Measurements from ENCODE around the gene MACROD2. TPM values are rescaled to one million over a fixed set of nuclear protein-coding genes. Genes with fewer than 3 reads are reported as not detected.

MACROD2 gene
- total RNA-seq, 1 donor from 2014 or later, result 78.2 TPM

DNA sequence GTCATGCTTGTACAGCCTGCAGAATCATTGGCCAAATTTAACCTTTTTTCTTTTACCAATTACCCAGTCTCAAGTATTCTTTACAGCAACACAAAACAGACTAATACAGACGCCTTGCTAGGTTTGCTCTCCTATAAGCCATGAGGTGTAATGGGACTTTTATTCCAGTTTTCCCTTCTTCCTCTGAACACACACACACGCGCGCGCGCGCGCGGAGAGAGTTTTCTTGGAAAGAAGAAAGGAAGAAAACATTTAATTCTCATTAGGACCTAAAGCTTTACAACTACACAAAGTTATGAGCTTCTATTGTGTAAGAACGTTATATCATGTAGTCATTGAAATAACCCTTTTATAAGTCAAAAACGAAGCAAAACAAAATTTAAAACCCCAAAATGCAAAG lies 1023.6 kb downstream of the MACROD2 start:
- H3K4me3 ChIP-seq, result no peak overlapping the region
- no peaks in the 10 kb centered on the region for H3K27me3 ChIP-seq
- no peaks in the 10 kb centered on the region for H3K4me1 ChIP-seq
- no peak overlapping the region for H3K27ac ChIP-seq
- ATAC-seq (no peak), DNase-seq (no peak)
- intact Hi-C loops (cut with DNase I), result no loop called here
- H3K9me3 ChIP-seq, result no peaks in the 10 kb centered on the region
- TF ChIP-seq, protein P1, sequence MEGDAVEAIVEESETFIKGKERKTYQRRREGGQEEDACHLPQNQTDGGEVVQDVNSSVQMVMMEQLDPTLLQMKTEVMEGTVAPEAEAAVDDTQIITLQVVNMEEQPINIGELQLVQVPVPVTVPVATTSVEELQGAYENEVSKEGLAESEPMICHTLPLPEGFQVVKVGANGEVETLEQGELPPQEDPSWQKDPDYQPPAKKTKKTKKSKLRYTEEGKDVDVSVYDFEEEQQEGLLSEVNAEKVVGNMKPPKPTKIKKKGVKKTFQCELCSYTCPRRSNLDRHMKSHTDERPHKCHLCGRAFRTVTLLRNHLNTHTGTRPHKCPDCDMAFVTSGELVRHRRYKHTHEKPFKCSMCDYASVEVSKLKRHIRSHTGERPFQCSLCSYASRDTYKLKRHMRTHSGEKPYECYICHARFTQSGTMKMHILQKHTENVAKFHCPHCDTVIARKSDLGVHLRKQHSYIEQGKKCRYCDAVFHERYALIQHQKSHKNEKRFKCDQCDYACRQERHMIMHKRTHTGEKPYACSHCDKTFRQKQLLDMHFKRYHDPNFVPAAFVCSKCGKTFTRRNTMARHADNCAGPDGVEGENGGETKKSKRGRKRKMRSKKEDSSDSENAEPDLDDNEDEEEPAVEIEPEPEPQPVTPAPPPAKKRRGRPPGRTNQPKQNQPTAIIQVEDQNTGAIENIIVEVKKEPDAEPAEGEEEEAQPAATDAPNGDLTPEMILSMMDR (IDR thresholded peaks at IDR 0.05), result no peak
- H3K36me3 ChIP-seq, result no peaks in the 10 kb centered on the region

DNA sequence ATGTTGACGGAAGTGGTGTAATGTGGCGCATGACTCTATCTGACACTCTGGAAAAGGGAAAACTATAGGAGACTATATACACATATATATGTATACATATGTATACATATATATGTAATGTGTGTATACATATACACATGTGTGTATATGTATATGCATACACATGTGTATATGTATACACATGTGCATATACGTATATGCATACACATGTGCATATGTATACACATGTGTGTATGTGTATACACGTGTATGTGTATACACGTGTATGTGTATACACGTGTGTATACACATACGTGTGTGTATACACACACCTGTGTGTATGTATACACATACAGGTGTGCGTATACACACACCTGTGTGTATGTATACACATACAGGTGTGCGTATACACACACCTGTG lies 1025.5 kb downstream of the MACROD2 start:
- Histone ChIP-seq H3K4me3 (no peak overlapping the region), H3K9me3 (no peaks in the 10 kb centered on the region), H3K4me1 (no peaks in the 10 kb centered on the region), H3K27me3 (no peaks in the 10 kb centered on the region), H3K27ac (no peak overlapping the region), H3K36me3 (no peaks in the 10 kb centered on the region)
- no peak for DNase-seq
- intact Hi-C loops (cut with DNase I), result no loop called here
- TF ChIP-seq, protein P1 (IDR thresholded peaks at IDR 0.05), result no peak
- no peak for ATAC-seq

DNA sequence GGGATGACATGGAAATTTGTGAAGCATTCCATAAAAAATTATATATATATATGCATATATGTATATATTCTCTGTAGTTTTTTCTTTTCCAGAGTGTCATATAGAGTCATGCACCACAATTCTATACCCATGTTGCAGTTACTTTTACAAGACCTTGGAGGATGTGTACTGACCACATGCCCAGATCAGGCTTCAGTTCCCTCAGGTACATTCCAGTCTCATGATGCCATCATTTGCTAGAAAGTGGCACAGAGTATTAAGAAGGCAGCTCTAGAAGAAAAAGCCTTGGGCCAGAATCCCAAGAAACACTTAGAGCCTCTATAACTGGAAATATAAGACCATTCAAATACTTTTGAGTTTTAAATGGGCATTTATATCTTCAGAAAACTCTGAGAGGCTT lies 1027.6 kb downstream of the MACROD2 start:
- no peak for DNase-seq
- Histone ChIP-seq H3K4me3 (no peak overlapping the region), H3K4me1 (no peaks in the 10 kb centered on the region), H3K36me3 (no peaks in the 10 kb centered on the region), H3K27ac (no peak overlapping the region), H3K9me3 (no peaks in the 10 kb centered on the region), H3K27me3 (no peaks in the 10 kb centered on the region)
- TF ChIP-seq, protein P1 (IDR thresholded peaks at IDR 0.05), result no peak
- intact Hi-C loops (cut with DNase I), result no loop called here
- peak; percentile 51 for ATAC-seq

DNA sequence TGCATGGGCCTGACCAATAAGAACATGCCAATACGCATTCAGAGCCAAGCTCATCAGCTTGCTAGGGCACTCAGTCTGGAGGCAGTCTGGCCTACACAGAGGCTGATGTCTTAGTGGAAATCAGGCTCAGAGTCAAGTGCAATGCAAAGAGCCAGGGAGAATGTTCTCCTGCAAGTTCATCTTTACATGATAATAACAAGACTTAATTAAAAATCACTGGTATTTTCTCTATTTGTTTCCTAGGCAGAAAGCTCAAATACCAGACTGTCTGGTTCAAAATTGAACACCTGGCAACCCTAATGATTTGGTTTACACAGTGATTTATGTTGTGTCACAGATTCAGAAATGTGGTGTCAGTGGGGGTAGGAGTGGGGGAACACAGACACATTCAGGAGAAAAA lies 1031.4 kb downstream of the MACROD2 start:
- Histone ChIP-seq H3K27ac (no peak overlapping the region), H3K9me3 (no peaks in the 10 kb centered on the region), H3K27me3 (no peaks in the 10 kb centered on the region), H3K36me3 (no peaks in the 10 kb centered on the region), H3K4me1 (no peaks in the 10 kb centered on the region), H3K4me3 (no peak overlapping the region)
- ATAC-seq (no peak), DNase-seq (no peak)
- intact Hi-C loops (cut with DNase I), result no loop called here
- TF ChIP-seq, protein P1 (IDR thresholded peaks at IDR 0.05), result no peak

DNA sequence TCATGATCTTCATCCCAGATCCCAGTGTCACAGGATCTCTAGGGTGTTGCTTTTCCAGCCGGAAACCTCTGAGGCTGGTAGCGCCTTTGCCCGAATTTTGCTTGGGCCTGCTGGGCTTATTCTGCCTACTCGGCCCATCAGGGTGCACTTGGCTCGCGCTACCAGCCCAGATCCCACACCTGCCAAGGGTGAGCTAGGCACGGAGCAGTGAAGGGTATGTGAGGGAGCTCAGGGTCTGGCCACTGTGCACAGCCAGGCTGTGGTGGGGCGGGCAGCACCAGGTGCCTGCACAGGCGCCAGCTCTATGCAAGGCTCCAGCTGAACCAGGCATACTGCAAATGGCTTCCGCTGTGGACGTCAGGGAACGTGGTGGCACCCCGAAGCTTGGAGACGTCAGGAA lies 1035.5 kb downstream of the MACROD2 start:
- H3K9me3 ChIP-seq, result no peaks in the 10 kb centered on the region
- no peaks in the 10 kb centered on the region for H3K36me3 ChIP-seq
- no peaks in the 10 kb centered on the region for H3K4me1 ChIP-seq
- DNase-seq (no peak), ATAC-seq (peak; percentile 17)
- no peaks in the 10 kb centered on the region for H3K27me3 ChIP-seq
- intact Hi-C loops (cut with DNase I), result no loop called here
- no peak overlapping the region for H3K4me3 ChIP-seq
- TF ChIP-seq, protein P1 (IDR thresholded peaks at IDR 0.05), result no peak
- no peak overlapping the region for H3K27ac ChIP-seq

All from upper lobe of right lung (tissue), 1 donor.